Activated effector memory CD4-positive, alpha-beta T cell treated with anti-CD3 and anti-CD28 coated beads, Interleukin-2, amount 50 U/mL, for 16 hours (primary cell): ENCODE results near the gene ZNF366.

ENCODE experiments used
- DNase-seq: peaks from one replicate; pipeline ENCODE4 v3.0.0-alpha.2; 2020

Gene ZNF366

DNA sequence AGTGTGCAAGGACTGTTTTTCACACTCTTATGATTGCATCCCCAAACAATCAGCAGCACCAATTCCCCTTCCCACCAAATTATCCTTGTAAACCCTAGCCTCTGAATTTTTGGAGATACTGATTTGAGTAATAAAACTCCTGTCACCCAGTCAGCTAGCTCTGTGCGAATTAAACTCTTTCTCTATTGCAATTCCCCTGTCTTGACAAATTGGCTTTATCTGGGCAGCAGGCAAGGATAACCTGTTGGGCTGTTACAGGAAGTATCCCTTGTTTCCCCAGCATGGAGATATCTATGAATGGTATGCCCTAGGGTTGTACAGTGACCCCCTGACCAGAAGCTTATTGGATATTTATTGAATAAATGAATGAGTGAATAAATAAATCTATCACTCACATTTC is 106.3 kb downstream of the ZNF366 start:
- no peak for DNase-seq

GRCh38 chr5:72397836-72398235 is 109.4 kb downstream of the ZNF366 start:
- no peak for DNase-seq

DNA sequence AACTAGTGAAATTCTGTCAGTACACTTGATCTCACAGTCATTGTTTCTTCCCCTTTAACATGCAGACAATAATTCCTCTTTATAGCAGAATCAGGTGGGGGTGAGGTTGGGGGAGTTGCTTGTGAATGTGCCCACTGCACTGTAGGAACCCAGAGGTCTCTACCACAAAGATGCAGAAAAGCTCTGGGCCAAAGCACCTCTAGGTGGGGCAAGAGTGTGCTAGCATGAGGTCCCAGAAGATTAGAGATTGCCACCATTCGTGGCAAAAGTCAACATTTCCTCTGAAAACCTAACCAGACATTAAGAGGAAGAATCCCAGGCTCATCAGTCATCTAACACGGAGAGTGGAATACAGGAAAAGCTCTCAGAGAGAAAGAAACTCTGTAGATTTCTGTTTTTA is 112.5 kb downstream of the ZNF366 start:
- DNase-seq: no peak

GRCh38 chr5:72393052-72393451 is 114.2 kb downstream of the ZNF366 start:
- no peak for DNase-seq
